Measurements from ENCODE around the gene TPST1. TPM values are rescaled to one million over a fixed set of nuclear protein-coding genes. Genes with fewer than 3 reads are reported as not detected.

TPST1 gene
- total RNA-seq, 1 donor from 2014 or later: 21.9 TPM

GRCh38 chr7:66236713-66237303 is 31.7 kb downstream of the TPST1 start:
- H3K27me3 ChIP-seq: no peaks in the 10 kb centered on the region
- intact Hi-C loops (cut with DNase I): no loop called here
- H3K9me3 ChIP-seq: peaks cover 0 to 6% of the 10 kb centered on the region in 2 donors
- peaks cover 0 to 4% of the 10 kb centered on the region in 2 donors for H3K36me3 ChIP-seq
- TF ChIP-seq, protein P1, sequence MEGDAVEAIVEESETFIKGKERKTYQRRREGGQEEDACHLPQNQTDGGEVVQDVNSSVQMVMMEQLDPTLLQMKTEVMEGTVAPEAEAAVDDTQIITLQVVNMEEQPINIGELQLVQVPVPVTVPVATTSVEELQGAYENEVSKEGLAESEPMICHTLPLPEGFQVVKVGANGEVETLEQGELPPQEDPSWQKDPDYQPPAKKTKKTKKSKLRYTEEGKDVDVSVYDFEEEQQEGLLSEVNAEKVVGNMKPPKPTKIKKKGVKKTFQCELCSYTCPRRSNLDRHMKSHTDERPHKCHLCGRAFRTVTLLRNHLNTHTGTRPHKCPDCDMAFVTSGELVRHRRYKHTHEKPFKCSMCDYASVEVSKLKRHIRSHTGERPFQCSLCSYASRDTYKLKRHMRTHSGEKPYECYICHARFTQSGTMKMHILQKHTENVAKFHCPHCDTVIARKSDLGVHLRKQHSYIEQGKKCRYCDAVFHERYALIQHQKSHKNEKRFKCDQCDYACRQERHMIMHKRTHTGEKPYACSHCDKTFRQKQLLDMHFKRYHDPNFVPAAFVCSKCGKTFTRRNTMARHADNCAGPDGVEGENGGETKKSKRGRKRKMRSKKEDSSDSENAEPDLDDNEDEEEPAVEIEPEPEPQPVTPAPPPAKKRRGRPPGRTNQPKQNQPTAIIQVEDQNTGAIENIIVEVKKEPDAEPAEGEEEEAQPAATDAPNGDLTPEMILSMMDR (IDR thresholded peaks at IDR 0.05): no peak
- no peak for DNase-seq (ENCODE audit: low spot score in 2 of 2)
- H3K4me3 ChIP-seq: no peak overlapping the region
- H3K4me1 ChIP-seq: peaks cover 0 to 13% of the 10 kb centered on the region in 2 donors
- H3K27ac ChIP-seq: no peak overlapping the region

GRCh38 chr7:66237906-66238772 is 33.0 kb downstream of the TPST1 start:
- Histone ChIP-seq H3K9me3 (no peaks in the 10 kb centered on the region), H3K4me3 (no peak overlapping the region), H3K27ac (peak overlapping the region; percentile 38 to 61), H3K36me3 (peaks cover 0 to 4% of the 10 kb centered on the region in 2 donors), H3K27me3 (no peaks in the 10 kb centered on the region), H3K4me1 (peaks cover 0 to 13% of the 10 kb centered on the region in 2 donors)
- intact Hi-C loops (cut with DNase I): no loop called here
- DNase-seq (ENCODE audit: low spot score in 2 of 2): no peak
- TF ChIP-seq, protein P1 (IDR thresholded peaks at IDR 0.05): no peak

DNA sequence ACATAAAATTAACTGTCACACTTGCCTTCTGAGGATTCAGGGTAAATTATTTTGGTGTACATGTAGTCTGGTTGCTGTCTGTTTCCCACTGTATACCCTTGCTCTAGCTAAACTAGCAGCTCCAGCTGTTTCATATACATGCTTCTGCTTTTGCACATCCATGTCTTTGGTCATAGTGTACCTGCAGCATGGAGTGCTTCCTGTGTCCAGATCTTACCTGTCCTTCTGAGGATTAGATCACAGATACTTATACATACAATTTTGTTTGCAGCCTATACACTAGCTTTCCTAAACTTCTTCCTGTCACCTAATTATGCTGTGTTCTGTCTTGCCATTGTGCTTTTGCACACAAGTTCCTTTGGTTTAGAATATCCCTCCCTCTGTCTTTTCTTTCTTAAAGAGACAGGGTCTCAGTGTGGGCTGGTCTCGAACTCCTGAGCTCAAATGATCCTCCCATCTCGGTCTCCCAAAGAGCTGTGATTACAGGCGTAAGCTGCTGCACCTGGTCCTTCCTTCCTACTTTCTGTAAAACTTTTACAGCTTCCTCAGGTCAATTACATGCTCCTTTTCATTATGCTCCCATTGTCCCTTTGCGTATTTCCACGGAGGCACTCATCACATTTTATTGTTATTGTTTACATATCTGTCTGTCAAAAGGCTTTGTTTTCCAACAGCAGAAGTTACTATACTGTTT is 33.8 kb downstream of the TPST1 start:
- Histone ChIP-seq H3K4me3 (no peak overlapping the region), H3K27ac (peak overlapping the region; percentile 38 to 61), H3K36me3 (peaks cover 0 to 4% of the 10 kb centered on the region in 2 donors), H3K27me3 (no peaks in the 10 kb centered on the region), H3K9me3 (no peaks in the 10 kb centered on the region), H3K4me1 (peaks cover 0 to 13% of the 10 kb centered on the region in 2 donors)
- intact Hi-C loops (cut with DNase I): no loop called here
- DNase-seq (ENCODE audit: low spot score in 2 of 2): no peak
- TF ChIP-seq, protein P1 (IDR thresholded peaks at IDR 0.05): no peak

DNA sequence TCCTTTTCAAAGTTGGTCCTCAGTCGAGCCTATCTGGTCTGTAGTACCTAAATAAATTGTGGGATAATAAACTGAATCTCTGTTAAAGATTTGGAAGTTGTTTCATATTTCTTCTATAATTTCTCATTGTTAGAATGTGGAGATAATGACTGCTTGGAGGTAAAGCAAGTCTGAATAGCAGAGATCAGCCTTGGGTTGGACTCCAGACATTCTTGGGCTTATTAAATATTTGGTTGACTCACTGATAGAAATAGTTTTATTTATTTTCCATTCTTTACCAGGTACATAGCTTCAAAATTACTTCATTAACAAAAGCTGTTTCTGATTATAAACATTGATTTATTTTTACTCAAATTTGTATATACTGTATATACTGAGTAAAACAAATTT is 34.3 kb downstream of the TPST1 start:
- H3K4me1 ChIP-seq: peaks cover 0 to 13% of the 10 kb centered on the region in 2 donors
- no peaks in the 10 kb centered on the region for H3K27me3 ChIP-seq
- H3K27ac ChIP-seq: no peak overlapping the region
- intact Hi-C loops (cut with DNase I): no loop called here
- TF ChIP-seq, protein P1 (IDR thresholded peaks at IDR 0.05): no peak
- peaks cover 0 to 4% of the 10 kb centered on the region in 2 donors for H3K36me3 ChIP-seq
- no peak for DNase-seq (ENCODE audit: low spot score in 2 of 2)
- H3K4me3 ChIP-seq: no peak overlapping the region
- H3K9me3 ChIP-seq: no peaks in the 10 kb centered on the region

DNA sequence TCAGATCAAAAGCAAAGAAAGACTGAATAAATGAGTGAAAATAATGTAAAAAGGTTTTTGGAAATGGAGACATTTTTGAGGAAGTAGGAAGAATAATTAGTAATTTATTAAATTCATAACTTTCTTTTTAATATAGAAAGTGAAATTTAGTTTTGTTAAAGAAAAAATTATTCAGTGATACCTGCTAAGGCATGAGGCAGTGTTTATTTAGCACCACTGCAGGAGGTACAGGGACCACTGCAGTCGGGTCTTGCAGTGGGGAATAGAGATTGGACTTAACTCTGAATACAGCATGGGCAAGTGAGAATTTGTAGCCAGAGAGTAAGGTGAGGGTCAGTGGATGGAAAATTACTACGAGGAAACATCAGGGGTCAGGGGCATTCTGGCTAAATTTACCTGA is 39.9 kb downstream of the TPST1 start:
- DNase-seq (ENCODE audit: low spot score in 2 of 2): no peak
- H3K27ac ChIP-seq: no peak overlapping the region
- intact Hi-C loops (cut with DNase I): no loop called here
- TF ChIP-seq, protein P1 (IDR thresholded peaks at IDR 0.05): no peak
- peaks cover 0 to 4% of the 10 kb centered on the region in 2 donors for H3K36me3 ChIP-seq
- H3K9me3 ChIP-seq: no peaks in the 10 kb centered on the region
- H3K27me3 ChIP-seq: no peaks in the 10 kb centered on the region
- no peaks in the 10 kb centered on the region for H3K4me1 ChIP-seq
- H3K4me3 ChIP-seq: no peak overlapping the region

Measured in ascending aorta (tissue), 2 donors.